ENCODE results near the gene SLC4A11.

DNA sequence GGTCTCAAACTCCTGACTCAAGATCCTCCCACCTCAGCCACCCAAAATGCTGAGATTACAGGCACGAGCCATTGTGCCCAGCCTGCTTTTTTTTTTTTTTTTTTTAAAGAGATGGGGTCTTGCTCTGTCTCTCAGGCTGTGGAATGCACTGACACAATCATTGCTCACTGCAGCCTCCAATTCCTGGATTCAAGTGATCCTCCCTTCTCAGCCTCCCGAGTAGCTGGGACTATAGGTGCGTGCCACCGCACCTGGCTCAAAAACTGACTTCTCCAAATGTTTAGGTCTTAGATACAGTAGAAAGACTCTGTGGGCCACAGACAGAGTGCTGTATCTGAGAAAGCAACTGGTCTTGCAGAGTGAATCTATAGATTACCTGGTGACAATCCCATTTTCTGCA lies 31.1 kb upstream of the SLC4A11 start:
- TF ChIP-seq CTCF (IDR thresholded peaks at IDR 0.05) (no peak), POLR2A (IDR thresholded peaks at IDR 0.05) (no peak)
